AG09309 (cell line): Measurements from ENCODE around the gene TMEM238.

Experiments
- DNase-seq: peaks from one replicate; pipeline ENCODE4 v3.0.0-alpha.2; 2010; ENCODE audit warnings: low read depth
- H3K4me3 ChIP-seq: 2 replicates; pipeline ENCODE4 v1.5.1; 2011; ENCODE audit warnings: mild to moderate bottlenecking, low read depth, low read length, moderate library complexity; ENCODE audit not compliant: control insufficient read depth
- TF ChIP-seq, protein P1 (sequence below): IDR thresholded peaks from 2 replicates; pipeline ENCODE4 v1.5.1; 2011; ENCODE audit warnings: mild to moderate bottlenecking, low read depth, low read length, inconsistent platforms; ENCODE audit not compliant: insufficient read depth, control insufficient read depth; ENCODE audit errors: missing control alignments

Gene TMEM238

DNA sequence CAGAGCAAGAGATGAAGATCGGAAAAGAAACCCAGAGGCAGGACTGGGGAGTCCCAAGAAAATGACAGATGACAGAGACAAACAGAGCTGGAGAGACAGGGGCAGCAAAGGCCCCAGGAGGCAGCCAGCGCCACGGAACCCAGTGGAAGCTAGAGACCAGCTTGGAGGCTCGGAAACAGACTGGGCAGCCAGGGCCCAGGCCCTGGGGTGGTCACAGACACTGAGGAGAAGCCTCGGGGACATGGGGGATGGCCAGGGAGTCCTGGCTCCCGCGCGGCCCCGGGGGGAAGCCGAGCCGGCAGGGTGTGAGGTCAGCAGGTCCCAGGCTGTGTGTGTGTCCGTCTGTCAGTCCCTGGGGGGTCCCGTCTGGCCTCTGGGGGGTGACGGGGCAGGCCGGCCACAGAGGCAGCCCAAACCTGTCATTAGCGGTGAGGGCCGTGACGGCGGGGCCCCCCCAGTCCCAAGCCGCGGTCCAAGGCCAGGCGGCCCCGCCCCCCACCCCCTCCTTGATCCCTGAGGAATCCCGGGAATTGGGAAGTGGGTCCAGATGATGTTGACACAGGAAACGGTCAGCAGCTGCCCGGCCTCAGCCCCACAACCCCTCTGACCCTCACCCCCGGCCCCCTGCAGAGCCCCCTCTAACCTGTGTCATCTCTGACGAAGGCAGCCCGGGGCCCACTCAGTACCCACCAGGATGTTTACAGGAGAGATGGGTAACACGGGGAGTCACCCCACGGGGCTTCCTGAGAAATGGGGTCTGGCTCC is 9.9 kb downstream of the TMEM238 start:
- no peak overlapping the region for H3K4me3 ChIP-seq
- DNase-seq, result no peak
- TF ChIP-seq, protein P1, sequence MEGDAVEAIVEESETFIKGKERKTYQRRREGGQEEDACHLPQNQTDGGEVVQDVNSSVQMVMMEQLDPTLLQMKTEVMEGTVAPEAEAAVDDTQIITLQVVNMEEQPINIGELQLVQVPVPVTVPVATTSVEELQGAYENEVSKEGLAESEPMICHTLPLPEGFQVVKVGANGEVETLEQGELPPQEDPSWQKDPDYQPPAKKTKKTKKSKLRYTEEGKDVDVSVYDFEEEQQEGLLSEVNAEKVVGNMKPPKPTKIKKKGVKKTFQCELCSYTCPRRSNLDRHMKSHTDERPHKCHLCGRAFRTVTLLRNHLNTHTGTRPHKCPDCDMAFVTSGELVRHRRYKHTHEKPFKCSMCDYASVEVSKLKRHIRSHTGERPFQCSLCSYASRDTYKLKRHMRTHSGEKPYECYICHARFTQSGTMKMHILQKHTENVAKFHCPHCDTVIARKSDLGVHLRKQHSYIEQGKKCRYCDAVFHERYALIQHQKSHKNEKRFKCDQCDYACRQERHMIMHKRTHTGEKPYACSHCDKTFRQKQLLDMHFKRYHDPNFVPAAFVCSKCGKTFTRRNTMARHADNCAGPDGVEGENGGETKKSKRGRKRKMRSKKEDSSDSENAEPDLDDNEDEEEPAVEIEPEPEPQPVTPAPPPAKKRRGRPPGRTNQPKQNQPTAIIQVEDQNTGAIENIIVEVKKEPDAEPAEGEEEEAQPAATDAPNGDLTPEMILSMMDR, result no peak

DNA sequence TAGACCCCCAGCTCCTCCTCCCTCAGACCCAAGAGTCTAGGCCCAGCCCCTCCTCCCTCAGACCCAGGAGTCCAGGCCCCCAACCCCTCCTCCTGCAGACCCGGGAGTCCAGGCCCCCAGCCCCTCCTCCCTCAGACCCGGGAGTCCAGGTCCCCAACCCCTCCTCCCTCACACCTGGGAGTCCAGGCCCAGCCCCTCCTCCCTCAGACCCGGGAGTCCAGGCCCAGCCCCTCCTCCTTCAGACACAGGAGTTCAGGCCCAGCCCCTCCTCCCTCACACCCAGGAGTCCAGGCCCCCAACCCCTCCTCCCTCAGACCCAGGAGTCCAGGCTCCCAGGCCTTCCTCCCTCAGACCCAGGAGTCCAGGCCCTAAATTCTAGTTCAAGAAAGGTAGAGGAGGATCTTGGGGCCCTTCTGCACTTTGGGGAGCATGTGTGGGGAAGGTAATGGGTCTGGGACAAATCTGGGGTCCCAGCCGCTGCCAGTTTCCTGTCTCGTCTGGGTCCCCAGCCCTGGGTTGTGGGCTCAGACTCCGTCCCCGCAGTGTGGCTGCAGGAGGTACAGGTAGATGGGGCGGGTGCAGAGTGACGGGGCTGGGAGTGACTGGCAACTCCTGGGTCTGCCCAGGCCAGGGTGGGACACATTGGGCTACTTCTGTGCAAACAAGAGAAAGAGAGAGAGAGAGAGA is 10.6 kb downstream of the TMEM238 start:
- no peak overlapping the region for H3K4me3 ChIP-seq
- TF ChIP-seq, protein P1, result no peak

DNA sequence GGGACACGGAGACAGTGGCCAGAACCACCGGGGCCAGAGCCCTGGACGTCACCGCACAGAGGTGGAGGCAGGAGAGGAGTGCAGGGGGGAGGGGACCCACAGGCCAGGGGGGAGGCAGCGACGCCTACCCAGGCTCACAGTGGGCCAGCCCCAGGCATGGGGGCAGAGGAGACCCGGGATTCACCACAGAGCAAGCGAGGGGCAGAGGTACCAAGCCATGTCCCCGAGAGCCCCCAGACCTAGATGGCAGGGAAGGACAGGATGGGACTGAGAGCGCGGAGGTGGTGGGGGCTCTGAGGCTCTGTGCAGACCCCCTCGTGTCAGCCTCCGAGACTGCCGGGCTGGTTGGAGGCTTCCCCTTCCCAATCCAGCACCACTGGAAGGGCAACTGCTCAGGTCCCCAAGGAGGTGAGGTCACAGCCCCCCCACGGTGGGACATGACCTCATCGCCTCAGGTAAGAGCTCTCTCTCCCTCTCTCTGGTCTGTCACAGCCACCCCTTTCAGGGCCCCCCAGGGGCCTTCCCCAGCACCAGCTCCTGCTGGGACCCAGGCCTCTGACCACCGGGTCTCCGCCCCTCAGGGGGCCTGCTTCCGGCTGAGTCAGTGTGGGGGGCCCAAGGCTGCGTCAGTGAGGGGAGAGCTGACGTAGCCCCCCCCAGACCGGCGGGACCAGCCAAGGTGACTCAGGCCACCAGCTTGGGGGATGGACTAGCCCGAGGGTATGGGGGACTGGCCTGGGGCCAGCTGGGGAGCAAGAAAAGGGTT is 11.6 kb downstream of the TMEM238 start:
- no peak overlapping the region for H3K4me3 ChIP-seq
- no peak for DNase-seq
- TF ChIP-seq, protein P1, result no peak

More for the DNA sequence above, 10.6 kb downstream of the TMEM238 start:
- DNase-seq, result no peak

DNA sequence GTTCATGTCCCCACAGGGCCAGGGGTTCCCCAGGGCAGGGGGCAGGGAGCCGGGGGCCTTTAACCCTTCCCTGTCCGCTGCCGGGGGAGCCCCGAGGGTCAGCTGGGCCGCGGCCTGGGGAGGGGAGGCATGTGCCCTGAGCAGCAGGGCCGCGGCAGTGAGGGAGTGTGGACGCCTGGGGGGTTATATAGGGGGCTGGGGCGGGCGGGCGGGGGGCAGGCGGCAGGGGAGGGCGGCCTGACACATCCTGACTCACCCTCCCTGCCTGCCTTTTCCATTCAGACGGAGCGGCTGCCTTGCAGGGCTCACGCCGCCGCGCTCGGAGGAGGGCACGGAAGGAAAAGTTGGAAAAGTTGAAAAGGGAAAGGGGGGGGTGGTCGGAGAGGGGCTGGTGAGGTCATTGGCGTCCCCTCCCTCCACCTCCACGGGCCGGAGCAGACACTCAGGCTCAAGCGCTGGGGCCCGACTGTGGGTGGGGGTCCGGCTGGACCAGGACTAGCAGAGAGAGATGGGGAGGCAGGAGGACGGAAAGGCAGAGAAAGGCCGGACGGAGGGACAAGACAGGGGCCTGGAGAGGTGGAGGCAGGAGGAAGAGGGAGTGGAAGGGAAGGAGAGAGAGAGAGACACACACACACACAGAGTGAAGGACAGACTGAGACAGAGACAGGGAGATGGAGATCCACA is 13.6 kb downstream of the TMEM238 start, which contains the start of gene IL11:
TSS of gene IL11 (minus strand) at position 159 of the 684 bp plus-strand sequence. CDS start at position 6, 153 bp downstream.
- DNase-seq, result no peak
- H3K4me3 ChIP-seq, result peak within 1 kb of the TSS; percentile 67
- TF ChIP-seq, protein P1, result no peak

DNA sequence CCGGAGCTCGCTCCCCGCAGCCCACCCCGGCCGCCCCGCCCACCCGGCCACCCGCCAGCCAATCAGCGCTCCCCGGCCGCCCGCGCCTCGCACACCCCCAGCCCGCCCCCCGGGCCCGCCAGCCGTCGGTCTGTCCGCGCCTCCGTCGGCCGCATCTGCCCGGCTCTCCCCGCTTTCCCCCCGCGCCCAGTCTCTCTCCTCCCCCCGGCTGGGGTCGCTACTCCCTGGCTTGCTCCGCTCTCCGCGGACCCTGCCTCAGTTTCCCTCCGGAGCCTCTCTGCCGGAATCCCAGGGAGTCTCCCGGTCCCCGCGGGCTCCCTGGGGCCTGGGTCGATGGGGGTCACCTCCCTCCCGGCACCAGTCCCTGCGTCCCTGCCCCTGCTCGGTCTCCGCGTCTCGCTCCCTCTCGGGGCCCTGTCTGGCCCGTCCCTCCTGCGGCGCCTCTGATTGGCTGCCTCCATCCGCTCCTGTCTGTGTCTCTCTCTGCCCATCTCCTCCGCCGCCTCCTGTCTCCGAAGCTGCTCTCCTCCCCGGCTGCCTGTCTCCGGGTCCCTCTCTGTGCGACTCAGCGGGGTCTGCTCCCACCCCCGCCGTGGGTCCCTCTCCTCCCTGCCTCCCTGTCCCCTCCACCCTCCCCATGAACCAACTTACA is 14.3 kb downstream of the TMEM238 start:
- peak overlapping the region; percentile 67 for H3K4me3 ChIP-seq
- no peak for DNase-seq
- TF ChIP-seq, protein P1, result no peak
